ENCODE results near the gene NCAPD2.
"Not testable (repeated sequence)": the region's sequence is repeated elsewhere in the genome, so short reads cannot be mapped to it uniquely, and the experiment has no call there.

Gene NCAPD2

DNA sequence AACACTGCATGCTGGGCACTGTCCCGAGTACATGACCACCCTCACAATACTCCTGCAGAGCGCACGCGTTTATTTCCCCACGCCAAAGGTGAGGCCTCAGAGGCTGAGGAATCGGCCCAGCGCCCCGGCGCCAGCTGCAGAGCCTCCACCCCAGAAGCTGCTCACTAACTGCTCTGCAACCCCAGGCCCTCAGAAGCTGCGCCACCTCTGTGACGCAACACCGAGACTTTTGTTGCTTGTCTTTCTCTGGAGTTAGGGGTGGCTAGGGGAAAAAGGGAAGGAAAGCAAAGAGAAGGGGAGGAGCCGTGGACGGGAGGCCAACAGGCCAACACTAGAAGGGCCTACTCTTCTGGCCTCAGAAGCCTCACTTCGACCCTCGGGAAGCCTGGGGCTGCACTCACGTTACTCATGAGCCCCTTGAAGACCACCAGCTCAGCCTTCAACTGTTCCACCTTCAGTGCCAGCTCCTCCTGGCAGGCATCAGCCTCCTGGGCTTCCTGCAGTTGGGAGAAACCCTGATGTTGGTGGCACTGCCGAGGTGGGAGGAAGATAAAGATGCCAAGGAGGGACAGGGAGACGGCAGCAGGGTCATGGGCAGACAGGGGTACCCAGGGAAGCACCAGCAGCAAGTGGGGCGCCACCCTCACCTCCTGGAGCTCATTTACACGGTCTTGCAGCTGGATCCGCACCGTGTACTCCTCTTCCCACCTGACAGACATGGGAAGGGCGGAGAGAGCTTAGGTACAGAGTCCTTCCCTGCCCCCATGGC lies 56.6 kb downstream of the NCAPD2 start:
- no peak for ATAC-seq (replicated peaks)
- DNase-seq, result no peak
- Mint-ChIP-seq H3K27me3 (no peaks in the 10 kb centered on the region), H3K36me3 (peaks cover 50 to 70% of the 10 kb centered on the region in 2 donors), H3K9me3 (no peaks in the 10 kb centered on the region), H3K4me3 (no peak overlapping the region), H3K27ac (no peak overlapping the region), H3K4me1 (peaks cover 23 to 40% of the 10 kb centered on the region in 2 donors)

DNA sequence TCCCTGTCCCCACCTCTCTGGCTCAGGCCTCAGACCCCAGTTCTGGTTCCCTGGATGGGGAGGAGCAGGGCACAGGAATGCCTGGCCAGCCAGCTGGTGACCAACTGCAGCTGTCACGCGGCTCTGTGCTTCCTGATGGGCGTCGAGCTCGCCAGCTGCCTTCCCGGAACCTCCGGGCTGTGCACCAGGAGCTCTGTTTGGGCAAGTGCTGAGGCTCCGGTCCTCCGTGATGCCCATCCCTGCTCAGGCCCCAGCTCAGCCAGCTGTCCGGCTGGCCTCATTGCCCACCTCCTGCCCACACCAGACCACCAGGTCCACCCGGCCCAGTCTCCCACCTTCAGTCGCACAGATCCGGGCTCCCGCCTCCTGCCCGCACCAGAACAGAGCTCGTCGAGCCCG lies 57.2 kb downstream of the NCAPD2 start:
- DNase-seq (no peak), ATAC-seq (replicated peaks) (no peak)
- H3K27me3 Mint-ChIP-seq, result no peaks in the 10 kb centered on the region
- no peak overlapping the region for H3K27ac Mint-ChIP-seq
- no peaks in the 10 kb centered on the region for H3K9me3 Mint-ChIP-seq
- no peak overlapping the region for H3K4me3 Mint-ChIP-seq
- H3K4me1 Mint-ChIP-seq, result peaks cover 23 to 41% of the 10 kb centered on the region in 2 donors
- H3K36me3 Mint-ChIP-seq, result peaks cover 45 to 65% of the 10 kb centered on the region in 2 donors

GRCh38 chr12:6551496-6552139 lies 57.7 kb downstream of the NCAPD2 start:
- ATAC-seq (replicated peaks) (no peak), DNase-seq (no peak)
- Mint-ChIP-seq H3K4me3 (no peak overlapping the region), H3K36me3 (peaks cover 43 to 62% of the 10 kb centered on the region in 2 donors), H3K9me3 (no peaks in the 10 kb centered on the region), H3K4me1 (peaks cover 27 to 47% of the 10 kb centered on the region in 2 donors), H3K27me3 (no peaks in the 10 kb centered on the region), H3K27ac (peak overlapping the region; percentile 25)

DNA sequence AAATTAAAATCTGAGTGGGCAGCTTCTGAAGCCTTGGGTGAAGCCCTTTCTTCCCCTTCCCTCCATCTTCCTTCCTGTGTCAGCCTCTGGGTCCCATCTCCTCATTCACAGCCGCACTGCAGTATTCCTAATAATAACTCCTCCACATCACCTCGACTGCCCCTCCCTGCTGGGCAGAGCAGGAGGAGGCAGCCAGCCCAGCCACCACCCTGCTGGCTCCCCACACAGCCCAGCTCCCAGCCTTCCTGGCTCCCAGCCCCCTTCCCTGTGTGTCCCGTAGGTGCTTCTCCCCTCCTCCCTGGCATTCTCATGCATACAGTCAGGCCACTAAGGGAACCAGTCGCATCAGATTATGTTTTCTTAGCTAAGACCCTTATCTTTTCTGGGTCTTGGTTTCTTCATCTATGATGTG lies 58.2 kb downstream of the NCAPD2 start:
- peaks cover 43 to 59% of the 10 kb centered on the region in 2 donors for H3K36me3 Mint-ChIP-seq
- DNase-seq, result no peak
- no peaks in the 10 kb centered on the region for H3K9me3 Mint-ChIP-seq
- H3K27me3 Mint-ChIP-seq, result no peaks in the 10 kb centered on the region
- no peak overlapping the region for H3K4me3 Mint-ChIP-seq
- no peak for ATAC-seq (replicated peaks)
- H3K27ac Mint-ChIP-seq, result no peak overlapping the region
- H3K4me1 Mint-ChIP-seq, result peaks cover 28 to 49% of the 10 kb centered on the region in 2 donors

DNA sequence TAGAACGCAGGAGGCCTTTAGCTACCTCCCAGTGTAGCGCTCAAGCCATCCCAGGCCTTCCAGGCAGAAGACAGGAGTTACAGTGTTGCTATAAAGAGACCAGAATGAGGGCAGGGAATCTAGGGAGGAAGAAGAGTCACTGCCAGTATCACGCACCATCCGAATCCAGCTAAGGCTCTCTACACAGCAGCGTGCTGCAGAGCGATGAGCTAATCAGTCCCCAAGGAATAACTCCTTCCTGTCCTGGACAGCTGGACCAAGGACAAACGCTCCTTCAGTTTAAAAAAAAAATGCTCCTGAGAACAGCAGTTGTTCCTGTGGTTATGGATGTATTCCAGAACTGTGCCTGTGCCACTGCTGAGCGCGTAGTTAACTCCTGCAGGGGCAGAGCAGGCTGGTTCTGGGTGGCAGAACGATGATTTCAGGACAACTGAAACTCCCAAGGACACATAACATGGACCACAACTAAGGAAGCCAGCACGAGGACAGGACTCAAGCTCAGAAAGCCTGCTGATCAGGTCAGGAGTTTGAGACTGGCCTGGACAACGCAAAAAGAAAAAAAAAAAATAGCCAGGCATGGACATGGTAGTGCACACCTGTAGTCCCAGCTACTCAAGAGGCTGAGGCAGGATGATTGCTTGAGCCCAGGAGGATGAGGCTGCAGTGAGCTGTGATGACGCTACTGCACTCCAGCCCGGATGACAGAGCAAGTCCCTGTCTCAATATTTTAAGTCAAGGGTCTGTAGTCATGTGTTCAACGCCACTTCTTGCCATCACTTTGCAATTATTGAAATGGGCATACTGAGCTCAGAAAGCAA lies 59.4 kb downstream of the NCAPD2 start:
- H3K4me3 Mint-ChIP-seq, result no peak overlapping the region
- H3K4me1 Mint-ChIP-seq, result peaks cover 28 to 49% of the 10 kb centered on the region in 2 donors
- peaks cover 33 to 53% of the 10 kb centered on the region in 2 donors for H3K36me3 Mint-ChIP-seq
- no peak overlapping the region for H3K27ac Mint-ChIP-seq
- H3K9me3 Mint-ChIP-seq, result no peaks in the 10 kb centered on the region
- no peak for ATAC-seq (replicated peaks)
- DNase-seq, result no peak
- H3K27me3 Mint-ChIP-seq, result no peaks in the 10 kb centered on the region

- Mint-ChIP-seq H3K27ac (no peak overlapping the region), H3K27me3 (no peaks in the 10 kb centered on the region), H3K36me3 (peaks cover 30 to 48% of the 10 kb centered on the region in 2 donors), H3K9me3 (no peaks in the 10 kb centered on the region), H3K4me3 (peak overlapping the region; percentile 83 to 86), H3K4me1 (peaks cover 28 to 49% of the 10 kb centered on the region in 2 donors)
- peak; percentile 76 to 80 for ATAC-seq (replicated peaks)
- peak; percentile 66 for DNase-seq
Observed at GRCh38 chr12:6554168-6555017, 60.5 kb downstream of the NCAPD2 start.

- Mint-ChIP-seq H3K27me3 (no peaks in the 10 kb centered on the region), H3K27ac (peak overlapping the region; percentile 3), H3K9me3 (no peaks in the 10 kb centered on the region), H3K4me3 (peak overlapping the region; percentile 83 to 93), H3K36me3 (peaks cover 36 to 55% of the 10 kb centered on the region in 2 donors), H3K4me1 (peaks cover 28 to 49% of the 10 kb centered on the region in 2 donors)
- ATAC-seq (replicated peaks) (peak; percentile 11 to 20), DNase-seq (no peak)
Observed at GRCh38 chr12:6555018-6555691, 61.3 kb downstream of the NCAPD2 start.

- Mint-ChIP-seq H3K4me3 (peak overlapping the region; percentile 83 to 93), H3K27ac (peak overlapping the region; percentile 81), H3K4me1 (peaks cover 27 to 46% of the 10 kb centered on the region in 2 donors), H3K36me3 (peaks cover 44 to 60% of the 10 kb centered on the region in 2 donors)
- ATAC-seq (replicated peaks); DNase-seq; H3K9me3 Mint-ChIP-seq; H3K27me3 Mint-ChIP-seq: not testable (repeated sequence)
Observed at GRCh38 chr12:6556496-6556817, 62.6 kb downstream of the NCAPD2 start.

- Mint-ChIP-seq H3K9me3 (no peaks in the 10 kb centered on the region), H3K4me1 (peaks cover 26 to 42% of the 10 kb centered on the region in 2 donors), H3K27ac (peak overlapping the region; percentile 81), H3K4me3 (peak overlapping the region; percentile 83 to 93), H3K36me3 (peaks cover 45 to 59% of the 10 kb centered on the region in 2 donors), H3K27me3 (no peaks in the 10 kb centered on the region)
- ATAC-seq (replicated peaks) (no peak), DNase-seq (no peak)
Observed at GRCh38 chr12:6556857-6557256, 63.0 kb downstream of the NCAPD2 start.

DNA sequence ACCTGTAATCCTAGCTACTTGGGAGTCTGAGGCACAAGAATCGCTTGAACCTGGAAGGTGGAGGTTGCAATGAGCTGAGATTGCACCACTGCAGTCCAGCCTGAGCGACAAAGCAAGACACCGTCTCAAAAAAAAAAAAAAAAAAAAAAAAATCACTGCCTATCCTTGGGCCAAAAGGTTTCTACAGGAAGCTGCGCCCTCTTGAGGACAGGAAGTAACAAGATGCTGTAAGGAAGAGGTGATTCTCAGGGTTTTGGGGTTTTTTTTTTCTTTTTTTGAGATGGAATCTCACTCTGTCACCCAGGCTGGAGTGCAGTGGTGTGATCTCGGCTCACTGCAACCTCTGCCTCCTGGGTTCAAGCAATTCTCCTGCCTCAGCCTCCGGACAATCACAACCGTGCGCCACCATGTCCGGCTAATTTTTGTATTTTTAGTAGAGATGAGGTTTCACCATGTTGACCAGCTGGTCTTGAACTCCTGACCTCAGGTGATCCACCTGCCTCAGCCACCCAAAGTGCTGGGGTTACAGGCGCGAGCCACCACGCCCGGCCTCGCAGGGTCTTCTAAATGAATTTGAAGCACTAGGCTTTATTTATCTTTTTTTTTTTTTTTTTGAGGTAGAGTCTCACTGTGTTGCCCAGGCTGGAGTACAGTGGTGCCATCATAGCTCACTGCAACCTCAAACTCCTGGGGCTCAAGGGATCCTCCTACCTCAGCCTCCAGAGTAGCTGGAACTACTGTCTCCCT lies 64.3 kb downstream of the NCAPD2 start:
- peak in 1 of 2 donors; percentile 10 for ATAC-seq (replicated peaks)
- not testable (repeated sequence) for H3K27ac Mint-ChIP-seq, H3K9me3 Mint-ChIP-seq, H3K4me3 Mint-ChIP-seq, H3K27me3 Mint-ChIP-seq, DNase-seq
- H3K36me3 Mint-ChIP-seq, result peaks cover 42 to 55% of the 10 kb centered on the region in 2 donors
- H3K4me1 Mint-ChIP-seq, result peaks cover 19 to 34% of the 10 kb centered on the region in 2 donors

- H3K27ac Mint-ChIP-seq, result no peak overlapping the region
- peaks cover 17 to 30% of the 10 kb centered on the region in 2 donors for H3K4me1 Mint-ChIP-seq
- peaks cover 47 to 57% of the 10 kb centered on the region in 2 donors for H3K36me3 Mint-ChIP-seq
- no peaks in the 10 kb centered on the region for H3K27me3 Mint-ChIP-seq
- H3K9me3 Mint-ChIP-seq, result no peaks in the 10 kb centered on the region
- no peak overlapping the region for H3K4me3 Mint-ChIP-seq
- no peak for DNase-seq
- no peak for ATAC-seq (replicated peaks)
Observed at GRCh38 chr12:6559500-6559899, 65.6 kb downstream of the NCAPD2 start.

- H3K4me3 Mint-ChIP-seq, result no peak overlapping the region
- H3K27ac Mint-ChIP-seq, result no peak overlapping the region
- ATAC-seq (replicated peaks), result no peak
- peaks cover 44 to 60% of the 10 kb centered on the region in 2 donors for H3K36me3 Mint-ChIP-seq
- no peaks in the 10 kb centered on the region for H3K9me3 Mint-ChIP-seq
- H3K27me3 Mint-ChIP-seq, result no peaks in the 10 kb centered on the region
- DNase-seq, result no peak
- H3K4me1 Mint-ChIP-seq, result peaks cover 10 to 23% of the 10 kb centered on the region in 2 donors
Observed at GRCh38 chr12:6560501-6561205, 66.8 kb downstream of the NCAPD2 start.

Data from stimulated activated naive B cell treated with anti-CD40 and anti-IgM and Interleukin-4, amounts not matched to agents 10 μg/mL and 1 μg/mL and 100 μg/mL, for 72 hours (primary cell).